ENCODE measurements around the gene DNASE1L1.

- no peak for TF ChIP-seq POLR2A (IDR thresholded peaks at IDR 0.05; ENCODE audit: low read depth, low read length)
- no peak for TF ChIP-seq TAF1 (IDR thresholded peaks at IDR 0.05; ENCODE audit: borderline replicate concordance, low read depth, low read length)
Measured at GRCh38 chrX:154381271-154381670, 27.8 kb downstream of the DNASE1L1 start.

Measured in GM12892 (cell line).